Mammary epithelial cell (primary cell): Measurements from ENCODE around the gene TRIM33.

Experiments used
- CTCF ChIP-seq, 2 donors: IDR thresholded peaks in 1 of 2; conservative IDR thresholded peaks in 1 of 2; 2 replicates each; pipeline ENCODE4 v1.5.1; 2011 to 2012; ENCODE audit warnings: inconsistent platforms in 2 of 2, low read length in 2 of 2, mild to moderate bottlenecking in 2 of 2, control low read depth in 1 of 2, low read depth in 1 of 2; ENCODE audit not compliant: insufficient read depth in 1 of 2; ENCODE audit errors: extremely low read depth in 1 of 2
- EZH2 ChIP-seq: IDR thresholded peaks from 2 replicates; pipeline ENCODE4 v1.6.1; 2012; ENCODE audit warnings: low read length, inconsistent platforms, borderline replicate concordance

GRCh38 chr1:114488739-114489138 lies 22.3 kb downstream of the TRIM33 start:
- TF ChIP-seq EZH2 (no peak), CTCF (conservative IDR thresholded peaks at IDR 0.05 in 1 of 2, IDR thresholded peaks at IDR 0.05 in 1 of 2; ENCODE audit: extremely low read depth in 1 of 2, insufficient read depth in 1 of 2, low read depth in 1 of 2, low read length in 2 of 2) (no peak)
